NT2/D1 (cell line): ENCODE data around the gene HSPG2.

Experiments
- DNase-seq: peaks from one replicate; pipeline ENCODE4 v3.0.0-alpha.2; 2011; ENCODE audit warnings: low read depth, low spot score
- H3K27me3 ChIP-seq: 2 replicates; pipeline ENCODE4 v1.6.0; 2011; ENCODE audit warnings: mild to moderate bottlenecking; ENCODE audit not compliant: insufficient read length, insufficient read depth
- H3K36me3 ChIP-seq: 2 replicates; pipeline ENCODE4 v1.6.1; 2011; ENCODE audit warnings: mild to moderate bottlenecking, low read length, mixed read lengths; ENCODE audit not compliant: insufficient read depth, insufficient read length
- H3K4me1 ChIP-seq: 2 replicates; pipeline ENCODE4 v1.5.1; 2011; ENCODE audit not compliant: insufficient read depth, insufficient read length
- H3K4me3 ChIP-seq: 2 replicates; pipeline ENCODE4 v1.5.1; 2011; ENCODE audit warnings: low read depth; ENCODE audit not compliant: insufficient read length
- H3K9ac ChIP-seq: 2 replicates; pipeline ENCODE4 v1.6.0; 2011; ENCODE audit warnings: low read depth; ENCODE audit not compliant: insufficient read length
- H3K9me3 ChIP-seq: 2 replicates; pipeline ENCODE4 v1.5.1; 2011; ENCODE audit warnings: mild to moderate bottlenecking, low read length; ENCODE audit not compliant: insufficient read depth
- SUZ12 ChIP-seq: IDR thresholded peaks from 2 replicates; pipeline ENCODE4 v1.6.1; 2011; ENCODE audit not compliant: insufficient read length, insufficient read depth; ENCODE audit errors: extremely low read depth
- YY1 ChIP-seq: IDR thresholded peaks from 2 replicates; pipeline ENCODE4 v1.6.1; 2011; ENCODE audit not compliant: insufficient read length, insufficient read depth
- ZNF274 ChIP-seq: IDR thresholded peaks from 2 replicates; pipeline ENCODE4 v1.6.1; 2011; ENCODE audit warnings: mild to moderate bottlenecking, low read depth, low read length

The HSPG2 gene

GRCh38 chr1:21906173-21907078 is 30.7 kb downstream of the HSPG2 start:
- Histone ChIP-seq H3K4me3 (no peak overlapping the region), H3K4me1 (peaks cover 18% of the 10 kb centered on the region)

GRCh38 chr1:21904704-21905520 is 32.2 kb downstream of the HSPG2 start:
- Histone ChIP-seq H3K4me3 (no peak overlapping the region), H3K27me3 (no peaks in the 10 kb centered on the region), H3K36me3 (peaks cover 9% of the 10 kb centered on the region), H3K9me3 (no peaks in the 10 kb centered on the region), H3K4me1 (peaks cover 23% of the 10 kb centered on the region), H3K9ac (no peak overlapping the region)
- DNase-seq = no peak
- TF ChIP-seq SUZ12 = no peak
- TF ChIP-seq ZNF274 = no peak
- no peak for TF ChIP-seq YY1

More at GRCh38 chr1:21906173-21907078, 30.7 kb downstream of the HSPG2 start:
- peaks cover 9% of the 10 kb centered on the region for H3K36me3 ChIP-seq
- TF ChIP-seq ZNF274 (no peak), YY1 (no peak), SUZ12 (no peak)
- H3K9ac ChIP-seq = no peak overlapping the region
- no peaks in the 10 kb centered on the region for H3K9me3 ChIP-seq
- no peaks in the 10 kb centered on the region for H3K27me3 ChIP-seq
- no peak for DNase-seq

DNA sequence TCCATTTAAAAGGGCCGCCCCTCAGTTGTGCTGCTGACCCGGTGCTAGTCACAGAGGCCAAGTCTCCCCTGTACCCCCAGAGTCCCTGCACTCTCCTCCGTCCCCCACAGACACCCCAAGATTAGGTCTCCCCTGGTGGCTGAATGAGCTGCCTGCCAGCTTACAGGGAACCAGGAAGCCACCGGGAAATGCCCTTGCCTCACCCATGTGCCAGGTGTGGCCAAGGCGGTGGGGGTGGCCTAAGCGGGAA is 32.7 kb downstream of the HSPG2 start:
- DNase-seq = no peak
- Histone ChIP-seq H3K4me3 (no peak overlapping the region), H3K4me1 (peaks cover 22% of the 10 kb centered on the region), H3K36me3 (peaks cover 13% of the 10 kb centered on the region), H3K27me3 (no peaks in the 10 kb centered on the region), H3K9ac (no peak overlapping the region), H3K9me3 (no peaks in the 10 kb centered on the region)
- TF ChIP-seq ZNF274 (no peak), SUZ12 (no peak), YY1 (no peak)

DNA sequence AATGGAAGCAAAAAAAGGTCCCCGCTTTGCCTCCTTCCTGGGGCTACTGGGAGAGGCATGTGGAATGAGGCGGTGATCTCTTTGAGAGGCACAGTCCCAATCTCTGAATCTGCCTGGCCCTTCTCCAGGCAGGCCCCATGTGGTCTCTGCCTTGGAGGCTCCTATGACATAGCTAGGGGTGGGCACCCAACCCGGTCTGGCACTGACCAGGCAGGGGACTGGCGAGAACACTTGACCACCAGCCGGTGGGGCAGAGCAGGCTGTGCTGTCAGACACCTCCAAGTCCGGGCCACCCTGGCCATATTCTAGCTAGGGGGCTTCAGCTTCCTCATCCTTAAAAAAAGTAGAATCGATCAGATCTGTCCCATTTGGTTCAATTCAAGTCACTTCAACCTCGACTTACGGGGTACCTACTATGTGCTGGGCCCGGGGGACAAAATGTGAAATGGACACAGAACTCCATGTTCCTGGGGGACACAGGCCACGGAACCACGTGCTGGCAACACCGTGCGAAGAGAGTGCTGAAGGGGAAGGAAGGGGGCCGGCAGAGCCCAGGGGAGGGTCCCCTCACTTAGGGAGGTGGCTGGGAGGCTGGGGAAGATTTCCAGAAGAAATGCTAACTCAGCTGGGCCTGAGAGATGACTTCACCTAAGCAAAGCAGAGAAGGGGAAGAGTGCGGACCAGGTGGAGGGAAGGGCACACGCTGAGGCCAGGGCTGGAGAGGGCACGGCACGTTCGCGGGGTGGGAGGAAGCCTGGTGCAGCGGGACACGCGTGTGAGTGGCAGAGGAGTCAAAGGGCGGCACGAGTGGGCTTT is 33.3 kb downstream of the HSPG2 start:
- H3K9me3 ChIP-seq = no peaks in the 10 kb centered on the region
- no peak overlapping the region for H3K9ac ChIP-seq
- no peaks in the 10 kb centered on the region for H3K27me3 ChIP-seq
- H3K4me3 ChIP-seq = no peak overlapping the region
- no peak for DNase-seq
- H3K4me1 ChIP-seq = peaks cover 20% of the 10 kb centered on the region
- TF ChIP-seq SUZ12 (no peak), ZNF274 (no peak), YY1 (no peak)
- H3K36me3 ChIP-seq = peaks cover 16% of the 10 kb centered on the region

- peak overlapping the region; percentile 42 for H3K9ac ChIP-seq
- peaks cover 28% of the 10 kb centered on the region for H3K36me3 ChIP-seq
- no peak overlapping the region for H3K4me3 ChIP-seq
- H3K9me3 ChIP-seq = no peaks in the 10 kb centered on the region
- TF ChIP-seq ZNF274 (no peak), YY1 (no peak), SUZ12 (no peak)
- DNase-seq = no peak
- H3K27me3 ChIP-seq = no peaks in the 10 kb centered on the region
- peaks cover 20% of the 10 kb centered on the region for H3K4me1 ChIP-seq
These were observed 34.8 kb downstream of the HSPG2 start for GRCh38 chr1:21902026-21903012.

DNA sequence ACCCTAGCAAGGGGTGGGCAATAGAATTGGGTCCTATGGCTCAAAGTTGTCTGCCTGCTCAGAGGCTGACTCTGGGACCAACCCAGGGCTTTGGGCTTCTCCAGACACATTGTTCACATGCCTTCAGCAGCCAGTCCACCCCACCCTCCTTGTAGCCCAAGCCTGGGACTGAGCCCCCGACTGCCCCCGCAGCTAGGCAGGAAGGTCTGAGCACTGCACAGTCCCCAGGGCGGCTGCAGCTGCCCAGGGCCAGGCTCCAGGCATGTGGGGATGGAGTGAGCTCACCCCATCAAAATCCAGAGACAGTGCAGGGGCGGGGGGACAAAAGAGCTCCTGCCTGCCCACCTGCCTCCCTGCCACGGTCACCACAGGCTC is 35.6 kb downstream of the HSPG2 start:
- Histone ChIP-seq H3K9ac (peak overlapping the region; percentile 42), H3K36me3 (peaks cover 28% of the 10 kb centered on the region), H3K27me3 (no peaks in the 10 kb centered on the region), H3K4me3 (no peak overlapping the region), H3K4me1 (peaks cover 27% of the 10 kb centered on the region), H3K9me3 (no peaks in the 10 kb centered on the region)
- DNase-seq = no peak
- no peak for TF ChIP-seq ZNF274
- no peak for TF ChIP-seq YY1
- TF ChIP-seq SUZ12 = no peak
